ENCODE measurements around the gene FAM24B.

Gene FAM24B

DNA sequence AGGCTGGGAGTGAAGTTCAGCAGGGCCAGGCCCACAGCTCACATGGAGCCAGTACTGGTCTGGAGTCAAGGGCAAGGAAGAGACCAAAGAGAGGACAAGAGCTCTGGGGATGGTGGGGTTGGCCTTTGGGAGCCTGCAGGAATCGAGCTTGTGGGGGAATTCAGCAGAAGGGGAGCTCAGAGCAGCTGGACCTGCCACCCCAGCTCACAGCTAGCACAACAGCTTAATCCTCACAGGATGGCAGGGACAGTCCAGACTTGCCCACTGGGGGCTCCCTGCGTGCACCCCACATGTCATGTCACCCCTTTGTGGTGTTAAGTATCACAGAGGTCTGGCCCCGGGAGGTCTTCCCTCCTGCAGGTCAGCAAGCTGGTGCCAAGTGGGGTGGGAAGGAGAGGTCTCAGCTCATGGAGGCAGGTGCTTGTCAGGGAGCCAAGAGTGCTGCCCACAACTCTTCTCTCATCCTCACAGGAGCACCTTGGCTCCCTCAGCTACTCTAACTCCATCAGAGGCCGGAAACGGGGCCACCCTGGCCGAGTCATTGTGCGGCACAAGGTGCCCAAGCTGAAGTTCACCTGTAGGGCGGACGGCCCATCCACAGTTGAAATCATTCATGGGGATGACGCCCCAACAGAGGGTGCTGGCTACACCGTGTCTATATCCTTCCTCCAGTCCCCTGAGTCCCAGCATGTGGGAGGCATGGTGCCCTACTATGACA is 56.2 kb downstream of the FAM24B start:
- no peak for DNase-seq

DNA sequence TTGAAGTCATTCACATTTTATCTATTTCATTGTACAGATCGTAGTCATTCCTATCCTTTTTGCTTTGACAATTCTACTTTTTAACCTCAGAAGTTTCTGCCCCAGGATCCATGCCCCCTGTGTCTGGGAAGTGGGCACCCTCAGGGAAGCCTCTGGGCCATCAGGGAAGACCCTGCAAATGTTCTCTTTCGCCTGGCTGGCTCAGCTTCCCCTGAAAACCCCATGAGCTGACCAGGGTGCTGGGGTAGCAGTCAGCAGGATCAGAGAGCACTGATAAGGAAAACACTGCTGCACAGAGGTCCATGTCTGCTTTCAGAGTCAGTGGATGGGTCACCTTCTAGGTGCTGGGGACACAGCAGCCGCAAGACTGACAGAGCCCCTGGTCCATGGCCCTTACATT is 57.6 kb downstream of the FAM24B start:
- no peak for DNase-seq

DNA sequence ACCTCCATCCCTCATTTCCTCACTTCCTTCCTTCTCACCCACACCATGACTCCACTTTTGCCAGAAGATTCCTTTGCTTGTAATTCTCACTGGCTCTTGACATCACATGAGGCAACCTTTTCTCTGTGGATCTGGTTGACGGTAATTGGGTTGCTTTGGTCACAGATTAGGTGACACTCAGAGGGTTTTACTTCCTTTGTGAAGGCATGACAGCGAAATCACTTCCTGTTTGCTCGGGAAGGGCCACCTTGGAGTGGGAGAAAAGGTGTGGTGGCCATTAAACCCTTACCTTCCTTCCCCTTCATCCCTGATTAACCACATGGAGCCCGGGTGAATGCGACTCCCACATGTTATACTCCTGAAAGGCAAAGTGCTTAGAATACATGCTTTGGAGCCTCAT is 63.9 kb downstream of the FAM24B start:
- DNase-seq: no peak

DNA sequence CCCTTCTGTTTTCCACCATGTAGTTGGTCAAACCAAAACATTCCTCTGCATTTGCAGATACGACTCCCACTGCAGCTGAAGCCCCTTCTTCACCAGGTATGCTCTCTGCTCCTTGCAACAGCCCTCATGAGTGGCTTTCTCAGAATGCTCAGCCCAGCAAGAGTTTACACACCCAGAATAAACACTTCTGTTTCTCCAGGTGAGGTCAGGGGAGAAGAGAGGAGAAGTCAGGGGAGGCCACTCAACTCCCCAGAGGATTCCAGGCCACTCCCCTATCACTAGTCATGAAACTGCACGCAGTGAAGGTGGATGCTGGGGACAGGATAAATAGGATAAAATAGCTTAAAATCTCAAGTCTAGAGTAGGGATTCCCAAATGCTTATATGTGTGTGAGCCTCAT is 64.9 kb downstream of the FAM24B start:
- no peak for DNase-seq

GRCh38 chr10:122812751-122813150 is 66.6 kb downstream of the FAM24B start:
- DNase-seq: no peak

- DNase-seq: no peak
Measured at GRCh38 chr10:122802282-122802681, 77.1 kb downstream of the FAM24B start.
